RWPE2 (cell line): ENCODE data around the gene MOBP.

ENCODE experiments used
- ATAC-seq: fragments of 200-7000 bp; cut with Tn5 transposase; 3 replicates; pipeline ENCODE4 v1.9.1; 2021; ENCODE audit warnings: low read depth
- DNase-seq: peaks from one replicate; pipeline ENCODE4 v3.0.0-alpha.2; 2020; ENCODE audit warnings: low spot score
- H3K27ac ChIP-seq: fragments of 450-650 bp; 2 replicates; pipeline ENCODE4 v1.5.1; 2017; ENCODE audit warnings: mild to moderate bottlenecking; ENCODE audit not compliant: poor library complexity, severe bottlenecking
- H3K27me3 ChIP-seq: fragments of 250-450 bp; sonication (Bioruptor Pico); 2 replicates; pipeline ENCODE4 v1.5.1; 2021; ENCODE audit warnings: mild to moderate bottlenecking, moderate library complexity; ENCODE audit not compliant: insufficient read depth, poor library complexity, severe bottlenecking
- H3K36me3 ChIP-seq: fragments of 250-450 bp; sonication (Bioruptor Pico); 2 replicates; pipeline ENCODE4 v1.5.1; 2020; ENCODE audit warnings: low read depth, mild to moderate bottlenecking, moderate library complexity
- H3K4me1 ChIP-seq: fragments of 250-450 bp; sonication (Bioruptor Pico); 2 replicates; pipeline ENCODE4 v1.5.1; 2021; ENCODE audit warnings: mild to moderate bottlenecking, moderate library complexity; ENCODE audit not compliant: insufficient read depth, poor library complexity, severe bottlenecking
- H3K4me3 ChIP-seq: fragments of 250-450 bp; sonication (Bioruptor Pico); 2 replicates; pipeline ENCODE4 v1.5.1; 2021; ENCODE audit warnings: mild to moderate bottlenecking, moderate library complexity; ENCODE audit not compliant: severe bottlenecking
- H3K9me3 ChIP-seq: fragments of 250-450 bp; sonication (Bioruptor Pico); 2 replicates; pipeline ENCODE4 v1.5.1; 2021; ENCODE audit warnings: mild to moderate bottlenecking, moderate library complexity; ENCODE audit not compliant: severe bottlenecking
- TF ChIP-seq, protein P1 (sequence below): fragments of 450-650 bp; IDR thresholded peaks from one replicate; pipeline ENCODE4 v1.5.1; 2017; ENCODE audit warnings: mild to moderate bottlenecking, moderate library complexity; ENCODE audit not compliant: poor library complexity, severe bottlenecking

MOBP gene

DNA sequence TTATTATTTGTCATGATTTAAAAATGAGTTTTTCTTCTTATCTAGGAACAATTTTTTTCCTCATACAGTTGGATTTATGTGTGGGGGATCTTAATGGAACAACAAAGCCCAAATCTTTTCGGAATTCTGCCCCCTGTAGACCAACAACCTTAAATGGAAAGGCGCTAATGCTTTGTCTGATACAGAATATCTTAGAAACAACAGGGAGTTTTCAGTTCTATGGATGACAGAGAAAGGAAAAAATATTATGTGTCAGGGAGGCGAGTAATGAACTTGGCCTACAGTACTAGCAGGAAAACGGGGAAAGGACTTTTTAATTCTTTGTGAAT lies 592 bp downstream of the MOBP start:
- DNase-seq = no peak
- Histone ChIP-seq H3K4me3 (no peak overlapping the region), H3K4me1 (no peaks in the 10 kb centered on the region), H3K36me3 (no peaks in the 10 kb centered on the region), H3K27ac (no peak overlapping the region), H3K27me3 (no peaks in the 10 kb centered on the region), H3K9me3 (no peaks in the 10 kb centered on the region)
- TF ChIP-seq, protein P1, sequence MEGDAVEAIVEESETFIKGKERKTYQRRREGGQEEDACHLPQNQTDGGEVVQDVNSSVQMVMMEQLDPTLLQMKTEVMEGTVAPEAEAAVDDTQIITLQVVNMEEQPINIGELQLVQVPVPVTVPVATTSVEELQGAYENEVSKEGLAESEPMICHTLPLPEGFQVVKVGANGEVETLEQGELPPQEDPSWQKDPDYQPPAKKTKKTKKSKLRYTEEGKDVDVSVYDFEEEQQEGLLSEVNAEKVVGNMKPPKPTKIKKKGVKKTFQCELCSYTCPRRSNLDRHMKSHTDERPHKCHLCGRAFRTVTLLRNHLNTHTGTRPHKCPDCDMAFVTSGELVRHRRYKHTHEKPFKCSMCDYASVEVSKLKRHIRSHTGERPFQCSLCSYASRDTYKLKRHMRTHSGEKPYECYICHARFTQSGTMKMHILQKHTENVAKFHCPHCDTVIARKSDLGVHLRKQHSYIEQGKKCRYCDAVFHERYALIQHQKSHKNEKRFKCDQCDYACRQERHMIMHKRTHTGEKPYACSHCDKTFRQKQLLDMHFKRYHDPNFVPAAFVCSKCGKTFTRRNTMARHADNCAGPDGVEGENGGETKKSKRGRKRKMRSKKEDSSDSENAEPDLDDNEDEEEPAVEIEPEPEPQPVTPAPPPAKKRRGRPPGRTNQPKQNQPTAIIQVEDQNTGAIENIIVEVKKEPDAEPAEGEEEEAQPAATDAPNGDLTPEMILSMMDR = no peak
- no peak for ATAC-seq

DNA sequence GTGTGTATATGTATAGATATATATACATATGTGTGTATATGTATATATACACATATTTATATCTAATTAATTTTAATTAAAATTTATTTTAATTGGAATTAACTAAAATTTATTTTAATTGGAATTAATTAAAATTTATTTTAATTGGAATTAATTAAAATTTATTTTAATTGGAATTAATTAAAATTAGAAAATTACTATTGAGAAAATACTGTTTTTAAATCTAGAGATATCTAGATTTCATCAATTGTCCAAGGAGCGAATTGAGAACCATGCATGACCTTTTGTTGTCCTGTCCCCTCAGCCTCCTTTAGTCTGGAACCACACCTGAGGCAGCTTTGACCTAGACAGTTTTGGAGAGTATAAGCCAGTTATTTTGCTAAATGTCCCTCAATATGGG lies 1.8 kb downstream of the MOBP start:
- no peak for DNase-seq
- TF ChIP-seq, protein P1 = no peak
- no peaks in the 10 kb centered on the region for H3K9me3 ChIP-seq
- H3K4me3 ChIP-seq = no peak overlapping the region
- no peak for ATAC-seq
- no peak overlapping the region for H3K27ac ChIP-seq
- H3K27me3 ChIP-seq = no peaks in the 10 kb centered on the region
- H3K4me1 ChIP-seq = no peaks in the 10 kb centered on the region
- H3K36me3 ChIP-seq = no peaks in the 10 kb centered on the region

DNA sequence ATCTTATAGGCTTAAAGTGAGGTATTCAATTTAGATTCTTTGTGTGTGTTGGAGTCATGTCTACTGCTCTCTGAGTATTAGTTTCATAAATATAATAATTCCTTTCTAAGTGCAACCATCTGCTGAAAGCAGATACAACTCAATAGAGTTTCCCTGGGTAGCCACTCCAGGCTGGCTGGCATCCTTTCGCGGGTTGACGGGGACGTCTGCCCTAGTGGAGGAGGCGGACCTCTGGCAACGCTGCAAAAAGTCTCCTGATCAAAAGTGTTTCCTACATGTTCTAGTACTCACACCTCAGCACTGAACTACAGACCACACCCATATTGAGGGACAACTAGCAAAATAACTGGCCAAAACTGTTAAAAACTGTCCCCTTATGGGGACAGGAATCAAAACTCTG lies 2.5 kb downstream of the MOBP start:
- ATAC-seq = no peak
- Histone ChIP-seq H3K27ac (no peak overlapping the region), H3K4me1 (no peaks in the 10 kb centered on the region), H3K27me3 (no peaks in the 10 kb centered on the region), H3K4me3 (no peak overlapping the region), H3K9me3 (no peaks in the 10 kb centered on the region), H3K36me3 (no peaks in the 10 kb centered on the region)
- TF ChIP-seq, protein P1 = no peak
- no peak for DNase-seq

DNA sequence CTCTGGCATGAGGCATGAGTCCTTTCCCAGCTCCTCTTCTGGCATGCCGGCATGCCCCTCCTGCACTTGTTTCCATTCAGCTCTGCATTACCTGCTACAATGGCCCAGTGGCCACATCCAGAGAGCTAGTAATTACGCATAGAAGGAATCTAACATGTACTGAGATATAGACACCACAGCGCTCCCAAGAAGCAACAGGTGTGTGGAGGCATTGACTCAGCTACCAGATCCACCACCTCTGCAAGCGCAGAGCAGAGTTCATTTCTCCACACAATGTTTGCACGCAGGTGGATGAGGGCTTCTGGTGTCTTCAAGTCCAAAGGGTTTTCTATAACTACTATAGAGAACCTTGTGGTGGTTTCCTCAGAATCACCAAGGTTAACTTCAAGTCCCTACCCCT lies 4.2 kb downstream of the MOBP start:
- TF ChIP-seq, protein P1 = no peak
- Histone ChIP-seq H3K9me3 (peaks cover 1% of the 10 kb centered on the region), H3K27ac (no peak overlapping the region), H3K4me1 (no peaks in the 10 kb centered on the region), H3K4me3 (no peak overlapping the region), H3K36me3 (no peaks in the 10 kb centered on the region), H3K27me3 (no peaks in the 10 kb centered on the region)
- no peak for DNase-seq
- no peak for ATAC-seq

DNA sequence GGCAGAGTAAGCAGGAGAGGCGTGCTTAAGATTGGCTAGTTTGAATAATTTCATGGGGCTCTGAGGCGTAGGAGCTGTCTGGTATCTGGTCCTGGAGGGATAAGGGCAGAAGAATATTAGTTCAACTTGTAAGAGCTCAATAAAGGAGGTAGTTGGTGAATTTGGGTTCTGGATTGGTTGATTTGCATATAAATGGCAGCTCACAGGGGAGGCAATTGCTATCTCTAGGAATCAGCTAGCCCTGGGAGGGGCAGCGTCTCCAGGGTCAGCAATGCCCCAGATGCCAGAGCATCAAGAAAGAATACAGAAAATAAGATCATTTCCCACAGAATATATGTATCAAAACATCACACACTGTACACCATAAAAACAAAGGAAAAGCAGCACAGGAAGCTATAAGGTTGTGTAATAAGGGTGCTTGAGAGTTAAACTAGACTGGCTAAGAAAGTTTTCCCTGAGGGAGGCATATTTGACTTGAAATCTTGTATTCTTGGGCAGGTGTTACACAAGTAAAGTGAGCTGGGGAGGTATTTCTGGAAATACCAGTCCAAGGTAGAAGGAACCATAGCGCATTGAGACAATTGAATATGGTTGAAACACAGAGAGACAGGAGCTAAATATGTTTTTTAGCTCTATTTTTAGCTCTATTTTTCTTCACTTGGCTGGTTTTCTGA lies 6.1 kb downstream of the MOBP start:
- DNase-seq (no peak), ATAC-seq (no peak)
- H3K27ac ChIP-seq = no peak overlapping the region
- H3K4me1 ChIP-seq = no peaks in the 10 kb centered on the region
- H3K27me3 ChIP-seq = no peaks in the 10 kb centered on the region
- no peaks in the 10 kb centered on the region for H3K36me3 ChIP-seq
- TF ChIP-seq, protein P1 = no peak
- H3K9me3 ChIP-seq = peaks cover 1% of the 10 kb centered on the region
- H3K4me3 ChIP-seq = no peak overlapping the region
